Upper lobe of right lung (tissue), 1 donor: Measurements from ENCODE around the gene CSDE1. TPM values are rescaled to one million over a fixed set of nuclear protein-coding genes. Genes with fewer than 3 reads are reported as not detected.

Experiments used
- ATAC-seq: fragments of 200-7000 bp; cut with Tn5 transposase; one replicate; pipeline ENCODE4 v1.9.1; 2020; ENCODE audit warnings: mild to moderate bottlenecking, moderate library complexity
- DNase-seq: peaks from one replicate; pipeline ENCODE4 v3.0.0-alpha.2; 2020
- H3K27ac ChIP-seq: fragments of 200-600 bp; one replicate; pipeline ENCODE4 v1.8.0; 2022
- H3K27me3 ChIP-seq: fragments of 200-600 bp; one replicate; pipeline ENCODE4 v1.8.0; 2022; ENCODE audit warnings: mild to moderate bottlenecking
- H3K36me3 ChIP-seq: fragments of 200-600 bp; one replicate; pipeline ENCODE4 v1.8.0; 2022
- H3K4me1 ChIP-seq: fragments of 200-600 bp; one replicate; pipeline ENCODE4 v1.8.0; 2022
- H3K4me3 ChIP-seq: fragments of 200-600 bp; one replicate; pipeline ENCODE4 v1.8.0; 2022; ENCODE audit warnings: mild to moderate bottlenecking
- H3K9me3 ChIP-seq: fragments of 200-600 bp; one replicate; pipeline ENCODE4 v1.8.0; 2022
- CTCF ChIP-seq: fragments of 200-600 bp; IDR thresholded peaks from one replicate; pipeline ENCODE4 v1.8.0; 2022; ENCODE audit warnings: antibody characterized with exemption
- intact Hi-C: fragments of 100-400 bp; cut with DNase I; formaldehyde crosslinking; loops from one replicate; pipeline ENCODE4 v1.11.0; 2022
- total RNA-seq: library from RNA; stranded (reverse); fragmentation: NEBNext Ultra II Directional; extraction: Animal tissue kit (Norgen Biotek cat#: 25700); gene quantifications from one replicate; pipeline ENCODE4 v1.2.1, GENCODE V29; 2021
- donor health status: DM: no; HTN: yes; CAD: no; lungs with severe emphysema.

CSDE1 gene
- total RNA-seq, 1 donor from 2014 or later: 551 TPM

GRCh38 chr1:114688526-114688925 lies 69.3 kb downstream of the CSDE1 start:
- no peak overlapping the region for H3K27ac ChIP-seq
- H3K4me3 ChIP-seq: no peak overlapping the region

GRCh38 chr1:114685851-114686250 lies 71.9 kb downstream of the CSDE1 start:
- intact Hi-C loops: no loop called here
- ATAC-seq: no peak

More at GRCh38 chr1:114688526-114688925, 69.3 kb downstream of the CSDE1 start:
- intact Hi-C loops: no loop called here
- ATAC-seq: no peak
- no peak for TF ChIP-seq CTCF
- DNase-seq: no peak
- Histone ChIP-seq H3K4me1 (no peaks in the 10 kb centered on the region), H3K36me3 (no peaks in the 10 kb centered on the region), H3K27me3 (peaks cover 5% of the 10 kb centered on the region), H3K9me3 (no peaks in the 10 kb centered on the region)

GRCh38 chr1:114677691-114678090 lies 80.1 kb downstream of the CSDE1 start:
- Histone ChIP-seq H3K4me1 (no peaks in the 10 kb centered on the region), H3K27me3 (no peaks in the 10 kb centered on the region), H3K9me3 (no peaks in the 10 kb centered on the region), H3K36me3 (no peaks in the 10 kb centered on the region), H3K4me3 (no peak overlapping the region), H3K27ac (no peak overlapping the region)
- no peak for DNase-seq
- no peak for ATAC-seq
- no peak for TF ChIP-seq CTCF
- intact Hi-C loops: no loop called here

More at GRCh38 chr1:114685851-114686250, 71.9 kb downstream of the CSDE1 start:
- Histone ChIP-seq H3K9me3 (no peaks in the 10 kb centered on the region), H3K27me3 (no peaks in the 10 kb centered on the region), H3K27ac (no peak overlapping the region), H3K4me3 (no peak overlapping the region), H3K4me1 (no peaks in the 10 kb centered on the region), H3K36me3 (no peaks in the 10 kb centered on the region)
- no peak for DNase-seq
- TF ChIP-seq CTCF: no peak

GRCh38 chr1:114676115-114676514 lies 81.7 kb downstream of the CSDE1 start:
- ATAC-seq (no peak), DNase-seq (no peak)
- no peaks in the 10 kb centered on the region for H3K4me1 ChIP-seq
- no peak for TF ChIP-seq CTCF
- no peaks in the 10 kb centered on the region for H3K27me3 ChIP-seq
- H3K4me3 ChIP-seq: no peak overlapping the region
- intact Hi-C loops: no loop called here
- H3K36me3 ChIP-seq: no peaks in the 10 kb centered on the region
- H3K9me3 ChIP-seq: no peaks in the 10 kb centered on the region
- no peak overlapping the region for H3K27ac ChIP-seq

GRCh38 chr1:114671939-114672275 lies 85.9 kb downstream of the CSDE1 start:
- H3K4me1 ChIP-seq: peaks cover 8% of the 10 kb centered on the region
- DNase-seq (no peak), ATAC-seq (no peak)
- H3K36me3 ChIP-seq: no peaks in the 10 kb centered on the region
- intact Hi-C loops: no loop called here
- H3K27ac ChIP-seq: no peak overlapping the region
- no peak for TF ChIP-seq CTCF
- no peaks in the 10 kb centered on the region for H3K27me3 ChIP-seq
- no peaks in the 10 kb centered on the region for H3K9me3 ChIP-seq
- no peak overlapping the region for H3K4me3 ChIP-seq
